Gastrocnemius medialis (tissue), 4 donors: ENCODE results near the gene TRIO.

ENCODE experiments used
- CTCF ChIP-seq, 5 experiments: fragments of 450-650 bp in 3 of 5; fragments of 200-600 bp in 2 of 5; sonication (generic) in 2 of 5; IDR thresholded peaks in 4 of 5; conservative IDR thresholded peaks in 1 of 5; 1 replicate in 4 of 5; 2 replicates in 1 of 5; pipeline ENCODE4 v1.5.1; 2016 to 2019; ENCODE audit warnings: antibody characterized with exemption in 5 of 5, mild to moderate bottlenecking in 3 of 5, moderate library complexity in 3 of 5
- POLR2A ChIP-seq, 2 donors: fragments of 450-650 bp; IDR thresholded peaks; one replicate each; pipeline ENCODE4 v1.6.1; 2017; ENCODE audit warnings: antibody characterized with exemption in 2 of 2, mild to moderate bottlenecking in 2 of 2, moderate library complexity in 2 of 2

GRCh38 chr5:14547666-14548065 lies 404.5 kb downstream of the TRIO start:
- no peak for TF ChIP-seq CTCF (IDR thresholded peaks at IDR 0.05 in 4 of 5, conservative IDR thresholded peaks at IDR 0.05 in 1 of 5)
- no peak for TF ChIP-seq POLR2A (IDR thresholded peaks at IDR 0.05)
